HG03159 (cell line): ENCODE measurements around the gene PSMB3.
"Not testable (repeated sequence)": the region's sequence is repeated elsewhere in the genome, so short reads cannot be mapped to it uniquely, and the experiment has no call there.

ENCODE experiments used
- ATAC-seq: cut with Tn5 transposase; IDR thresholded peaks from one replicate; pipeline ENCODE4 v1.9.1; 2021; ENCODE audit warnings: mild to moderate bottlenecking, moderate library complexity; ENCODE audit not compliant: unreplicated experiment

Gene PSMB3

DNA sequence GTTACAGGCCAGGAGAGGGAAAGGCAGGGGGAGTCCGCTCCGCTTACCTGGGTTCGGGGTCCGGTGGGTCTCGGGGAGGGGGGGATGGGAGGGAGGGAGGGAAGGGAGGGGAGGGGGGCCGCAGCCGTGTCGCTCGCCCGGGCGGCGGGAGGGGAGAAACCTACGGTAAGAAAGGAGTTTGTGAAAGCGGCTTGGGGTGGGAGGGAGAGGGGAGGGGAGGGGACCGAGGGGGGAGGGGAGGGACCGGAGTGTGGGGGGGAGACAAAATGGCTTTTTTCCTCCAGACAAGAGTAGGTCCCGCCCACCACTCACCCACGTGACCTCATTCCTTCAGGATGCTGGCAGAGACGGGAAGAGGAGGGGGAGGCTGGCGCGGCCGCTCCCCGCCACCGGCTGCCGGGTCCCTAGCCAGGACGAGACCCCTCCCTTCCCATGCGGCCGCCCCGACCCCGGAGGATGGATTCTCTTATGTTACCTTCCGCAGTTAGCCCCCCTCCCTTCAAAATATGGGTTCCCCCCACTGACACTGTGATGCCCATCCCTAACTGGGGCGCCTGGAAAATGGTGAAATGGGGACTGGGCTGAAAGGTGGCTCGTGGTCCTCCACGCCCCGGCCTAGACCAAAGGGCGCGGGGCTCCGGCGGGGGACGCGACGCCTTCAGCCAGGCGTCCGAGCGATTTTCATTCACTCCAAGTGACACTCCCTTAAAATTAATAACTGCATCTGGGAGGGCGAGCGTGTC lies 4.2 kb upstream of the PSMB3 start, which contains the start of gene PCGF2:
Gene PCGF2 (minus strand): TSS at position 188 of the 743 bp plus-strand sequence. CDS start 7,934 bp downstream, outside the sequence.
- no peak for ATAC-seq

DNA sequence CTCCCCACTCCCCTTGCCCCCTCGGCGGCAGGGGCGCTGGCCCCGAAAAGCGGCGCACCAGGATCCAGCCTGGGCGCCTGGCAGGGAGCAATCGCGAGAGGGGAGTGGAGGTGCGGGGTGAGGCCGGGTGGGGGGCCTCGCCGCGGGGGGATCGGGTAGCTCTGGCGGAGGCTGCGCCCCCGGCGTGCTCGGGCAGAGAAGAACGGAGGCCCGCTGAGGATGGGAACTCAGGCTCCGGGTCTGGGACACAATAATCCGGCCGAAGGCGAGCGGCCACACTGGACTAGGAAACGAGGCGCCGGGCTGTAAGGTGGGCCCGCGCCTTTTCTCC lies 3.7 kb upstream of the PSMB3 start:
- no peak for ATAC-seq

DNA sequence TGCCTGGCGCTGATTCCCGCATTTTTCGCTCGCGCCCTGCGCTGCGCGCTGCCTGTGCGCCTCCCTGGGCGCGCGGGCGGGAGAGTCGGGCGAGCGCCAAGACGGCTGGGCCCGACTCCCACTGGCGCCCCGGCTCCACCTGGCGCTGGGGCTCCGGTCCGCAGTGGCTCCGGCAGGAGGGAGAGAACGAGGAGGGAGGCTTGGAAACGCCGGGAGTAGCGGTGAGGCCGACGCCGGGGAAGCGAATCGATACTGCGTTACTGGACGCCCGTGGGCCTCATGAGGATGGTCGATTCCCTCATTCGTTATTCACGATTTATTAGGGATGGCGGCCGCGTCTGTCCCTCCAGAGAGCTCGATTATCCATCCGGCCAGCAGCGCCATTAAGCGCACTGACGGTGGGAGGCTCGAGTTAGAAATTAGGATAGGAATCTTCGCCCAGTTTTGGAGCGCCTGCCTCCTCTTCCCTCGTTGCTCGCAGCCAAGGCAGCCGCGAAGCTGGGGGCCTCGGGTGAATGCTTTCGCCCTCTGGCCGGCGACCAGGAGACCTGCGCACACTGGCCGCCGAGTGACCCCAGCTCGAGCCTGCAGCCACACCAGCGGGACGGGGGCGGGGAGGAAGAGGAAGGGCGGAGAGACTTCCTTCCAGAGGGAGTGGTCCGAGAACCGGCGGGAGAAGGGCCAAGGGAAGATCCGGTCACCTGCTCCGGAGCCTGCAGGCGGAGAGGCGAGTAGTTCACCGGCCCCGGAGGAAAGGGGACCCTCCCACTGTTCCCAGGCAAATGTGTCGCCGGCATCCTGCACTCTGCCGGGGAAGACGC lies 3.1 kb upstream of the PSMB3 start:
- ATAC-seq, result no peak

DNA sequence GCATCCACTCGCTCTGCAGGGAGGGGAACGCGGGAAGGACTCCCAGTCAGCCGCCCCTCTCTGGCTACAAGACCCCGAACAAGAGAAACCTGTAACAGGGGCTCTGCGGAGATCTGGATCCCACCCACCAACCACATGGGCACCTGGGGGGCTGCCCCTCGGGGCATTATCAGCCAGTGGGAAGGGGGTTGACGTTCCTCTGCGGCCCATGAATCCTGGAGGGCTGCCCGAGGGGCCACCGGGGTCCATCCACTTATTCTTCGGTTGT lies 2.6 kb upstream of the PSMB3 start:
- ATAC-seq, result no peak

DNA sequence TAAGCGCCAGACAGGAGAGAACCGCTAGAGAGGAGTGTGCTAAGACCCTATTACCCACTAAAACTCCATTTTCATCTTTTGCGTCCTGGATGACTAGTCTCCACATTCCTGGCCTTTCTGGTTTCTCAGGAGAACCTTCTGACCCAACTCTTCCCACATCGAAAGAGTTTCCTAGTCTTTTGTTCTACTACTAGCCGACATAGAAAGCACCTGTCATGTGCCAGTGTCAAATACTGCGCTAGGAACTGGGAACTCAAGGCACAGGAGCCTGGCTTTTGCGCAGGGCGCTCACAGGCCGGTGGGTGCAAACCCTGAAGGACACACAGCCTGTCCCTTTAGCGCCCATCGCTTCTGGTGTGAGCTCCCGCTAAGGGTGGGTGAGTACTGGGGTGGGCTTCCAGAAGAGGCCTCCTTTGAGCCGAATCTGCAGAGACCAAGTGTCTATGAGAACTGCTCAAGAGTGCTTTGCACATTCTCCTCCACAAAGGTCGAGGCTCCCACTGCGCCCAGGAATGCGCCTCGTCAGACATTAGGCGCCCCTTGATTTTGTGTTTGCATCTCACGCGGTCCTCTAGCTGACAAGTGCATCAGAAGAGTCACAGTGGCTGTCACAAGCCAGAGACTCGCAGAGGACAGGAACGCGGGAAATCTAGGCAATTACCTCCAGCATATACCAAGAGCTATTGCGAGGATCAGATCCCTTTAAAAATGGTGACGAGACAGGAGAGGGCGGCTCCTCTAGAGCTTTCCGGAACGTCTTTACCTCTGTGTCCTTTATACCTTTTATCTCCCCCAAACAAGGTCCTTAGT lies 2.0 kb upstream of the PSMB3 start:
- ATAC-seq, result no peak

DNA sequence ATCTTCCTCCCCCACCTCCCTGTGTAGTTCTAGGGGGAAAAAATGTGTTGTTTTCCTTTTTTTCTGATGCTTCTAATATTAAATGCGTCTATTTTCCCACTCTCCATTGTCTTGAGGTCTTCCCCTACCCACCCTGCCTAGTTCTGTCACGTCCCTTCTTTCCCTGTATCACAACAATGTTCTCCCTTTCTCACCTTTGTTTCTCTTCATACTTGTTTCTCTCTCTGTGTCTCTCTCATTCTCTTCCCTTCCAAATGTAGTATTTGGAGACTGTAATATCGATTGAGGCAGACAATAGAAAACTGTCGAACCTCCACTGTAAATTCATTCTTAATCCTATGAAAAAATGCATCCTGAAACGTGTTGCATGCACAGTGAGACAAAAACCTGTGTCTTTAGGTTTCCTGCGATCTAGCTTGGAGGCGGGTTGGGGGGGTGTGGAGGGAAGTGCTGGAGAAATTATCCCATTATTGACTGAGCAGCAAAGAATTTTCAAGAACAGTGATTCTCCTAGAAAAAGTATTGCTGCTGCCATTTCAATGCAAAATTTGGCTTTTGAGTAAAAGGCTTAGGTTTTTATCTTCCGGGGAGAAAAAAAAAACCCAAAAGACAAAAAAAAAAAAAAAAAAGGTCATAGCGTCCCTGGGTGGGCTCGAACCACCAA lies 1.3 kb upstream of the PSMB3 start:
- no peak for ATAC-seq

DNA sequence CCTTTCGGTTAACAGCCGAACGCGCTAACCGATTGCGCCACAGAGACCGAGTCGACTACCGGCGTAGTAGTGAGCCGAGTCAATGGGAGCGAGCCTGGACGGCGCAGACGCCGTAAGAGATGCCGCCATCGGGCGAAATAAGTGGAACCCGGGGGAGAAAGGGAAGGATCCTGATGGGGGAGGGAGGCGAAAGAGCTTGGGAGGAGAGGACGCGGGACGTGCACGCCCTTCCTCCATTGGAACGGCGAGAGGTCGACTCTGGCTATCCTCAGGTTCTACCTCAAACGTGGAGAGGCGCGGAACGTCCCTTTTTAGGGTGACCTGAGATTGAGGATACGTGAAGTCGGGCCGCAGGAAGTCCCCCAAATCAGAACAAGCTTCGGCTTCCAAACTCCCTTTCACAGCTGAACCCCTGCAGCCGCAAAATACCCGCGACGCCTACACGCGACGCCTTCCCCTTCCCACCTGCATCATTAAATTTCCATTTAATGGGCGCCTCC lies 683 bp upstream of the PSMB3 start:
- no peak for ATAC-seq

DNA sequence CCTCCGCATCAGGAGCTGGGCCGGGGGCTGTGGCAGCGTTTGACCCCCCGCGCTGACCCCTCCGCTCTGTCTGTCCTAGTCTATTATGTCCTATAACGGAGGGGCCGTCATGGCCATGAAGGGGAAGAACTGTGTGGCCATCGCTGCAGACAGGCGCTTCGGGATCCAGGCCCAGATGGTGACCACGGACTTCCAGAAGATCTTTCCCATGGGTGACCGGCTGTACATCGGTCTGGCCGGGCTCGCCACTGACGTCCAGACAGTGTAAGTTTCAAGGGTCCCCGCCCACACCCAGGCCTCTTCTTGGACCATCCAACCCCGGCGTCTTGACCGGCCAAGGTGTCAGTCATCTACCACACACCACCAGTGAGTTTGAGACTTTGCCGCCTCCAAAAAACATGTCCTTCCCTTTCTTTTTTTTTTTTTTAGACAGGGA lies 548 bp downstream of the PSMB3 start:
- ATAC-seq, result no peak

DNA sequence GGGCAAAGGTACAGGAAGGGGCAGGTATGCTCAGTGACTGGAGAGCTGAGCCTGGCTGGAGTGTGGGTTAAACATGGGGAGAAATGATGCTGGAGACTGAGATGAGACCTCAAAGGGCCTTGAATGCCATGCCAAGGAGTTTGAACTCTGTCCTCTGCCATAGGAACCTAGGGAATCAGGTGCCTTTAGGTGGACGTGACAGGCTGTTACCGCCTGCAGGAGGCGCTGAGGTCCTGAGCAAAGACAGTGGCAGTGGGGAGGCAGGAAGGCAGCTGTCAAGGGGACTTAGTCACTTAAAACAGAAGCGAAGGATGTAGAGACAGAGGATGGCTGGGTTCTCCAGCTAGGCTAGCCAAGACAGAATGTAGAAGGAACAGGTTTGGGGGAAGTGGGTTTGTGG lies 9.1 kb downstream of the PSMB3 start:
- no peak for ATAC-seq

DNA sequence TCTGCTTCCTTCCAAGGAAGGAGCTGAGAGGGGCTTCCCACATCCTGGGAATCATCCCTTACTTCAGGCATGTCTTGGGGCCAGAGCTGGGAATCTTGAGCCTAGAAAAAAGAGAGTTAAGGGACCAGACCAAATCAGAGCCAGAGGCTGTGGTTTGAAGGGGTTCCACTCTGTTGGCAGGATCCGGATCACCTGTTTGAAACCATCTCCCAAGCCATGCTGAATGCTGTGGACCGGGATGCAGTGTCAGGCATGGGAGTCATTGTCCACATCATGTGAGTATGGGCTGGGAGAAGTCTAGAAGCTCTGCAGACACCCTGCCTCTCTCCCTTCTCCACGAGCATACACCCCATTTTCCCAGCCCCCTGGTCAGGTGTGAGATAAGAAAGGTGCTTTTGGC lies 9.7 kb downstream of the PSMB3 start:
- ATAC-seq, result no peak

DNA sequence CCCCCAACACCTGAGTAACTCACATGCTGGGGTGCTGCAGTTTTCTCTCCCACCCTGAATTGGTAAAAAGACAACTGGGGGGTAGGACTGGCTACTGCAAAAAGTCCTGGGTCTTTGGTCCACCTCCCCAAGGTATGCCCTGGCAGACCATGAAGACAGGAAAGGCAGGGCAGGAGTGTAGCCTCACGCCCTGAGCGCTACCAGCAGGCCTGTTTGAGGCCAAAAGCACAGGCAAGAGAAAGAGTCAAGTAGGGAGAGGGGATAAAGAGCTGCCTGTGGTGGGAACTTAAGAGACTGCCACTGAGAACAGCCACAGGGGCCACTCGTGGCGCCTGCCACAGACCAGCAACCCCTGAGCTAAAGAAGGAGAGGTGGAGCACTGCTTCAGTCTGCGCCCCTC lies 13.8 kb downstream of the PSMB3 start:
- ATAC-seq, result no peak

DNA sequence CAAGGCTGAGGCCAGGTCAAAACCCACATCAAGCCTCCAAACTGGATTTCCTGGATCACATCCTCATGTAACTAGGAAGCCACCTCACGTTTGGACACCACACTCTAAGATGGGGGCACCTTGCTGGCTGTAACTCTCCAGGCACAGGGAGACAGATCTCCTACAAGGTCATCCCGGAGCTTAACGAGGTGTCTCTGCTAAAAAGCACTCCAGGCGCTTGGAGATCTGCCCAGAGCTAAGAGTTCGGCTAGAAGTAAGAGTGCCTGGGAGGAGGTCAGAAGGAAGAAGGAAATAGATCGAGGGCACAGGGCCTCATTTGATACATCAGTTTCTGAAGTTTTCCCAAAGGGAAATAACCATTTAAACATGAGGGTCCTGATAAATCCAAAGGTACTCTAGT lies 15.9 kb downstream of the PSMB3 start:
- no peak for ATAC-seq

DNA sequence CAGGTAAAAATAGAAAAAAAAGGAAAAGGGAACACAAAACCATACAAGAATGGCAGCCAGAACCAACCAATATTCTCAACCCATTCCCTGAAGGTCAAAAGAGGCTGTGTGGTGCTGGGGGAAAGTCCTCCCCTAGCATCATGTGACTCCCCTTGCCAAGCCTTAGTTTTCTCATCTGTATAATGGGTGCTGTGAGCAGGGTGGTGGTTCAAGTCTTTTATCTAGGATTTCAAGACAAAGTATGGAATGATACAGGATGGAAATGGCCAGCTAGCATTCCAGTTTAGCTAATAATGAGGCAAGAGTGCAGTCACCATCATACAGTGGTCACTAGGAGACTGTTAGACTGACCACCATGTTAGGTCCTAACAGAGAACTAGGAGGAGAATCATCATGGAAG lies 20.7 kb downstream of the PSMB3 start:
- ATAC-seq, result no peak

DNA sequence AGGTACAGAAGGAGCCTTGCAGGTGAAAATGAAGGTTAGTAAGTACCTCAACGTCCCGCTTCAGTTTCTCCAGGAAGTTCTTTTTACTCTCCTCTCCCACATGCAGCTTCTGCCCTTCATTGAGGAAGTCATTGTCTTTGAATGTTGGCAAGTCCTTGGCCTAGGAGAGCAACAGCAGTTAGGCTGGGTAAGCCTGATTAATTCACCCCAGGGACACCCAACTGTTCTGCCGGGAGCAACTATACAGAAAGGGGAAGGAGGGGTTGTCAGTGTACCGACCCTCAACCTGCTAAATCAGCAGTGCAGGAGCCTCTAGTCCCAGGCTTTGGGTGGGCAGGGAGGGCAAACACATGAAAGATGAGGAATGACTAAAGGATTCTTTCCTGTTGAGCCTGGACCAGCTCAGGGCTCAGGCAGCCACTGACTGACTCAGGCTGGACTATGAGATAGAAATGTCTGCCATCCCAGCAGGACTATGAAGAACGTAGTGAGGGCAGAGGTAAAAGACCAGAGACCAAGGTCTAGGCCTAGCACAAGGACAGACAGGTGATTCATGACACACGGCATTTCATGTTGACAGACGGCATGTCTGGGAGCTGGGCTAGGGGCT lies 25.2 kb downstream of the PSMB3 start:
- no peak for ATAC-seq

DNA sequence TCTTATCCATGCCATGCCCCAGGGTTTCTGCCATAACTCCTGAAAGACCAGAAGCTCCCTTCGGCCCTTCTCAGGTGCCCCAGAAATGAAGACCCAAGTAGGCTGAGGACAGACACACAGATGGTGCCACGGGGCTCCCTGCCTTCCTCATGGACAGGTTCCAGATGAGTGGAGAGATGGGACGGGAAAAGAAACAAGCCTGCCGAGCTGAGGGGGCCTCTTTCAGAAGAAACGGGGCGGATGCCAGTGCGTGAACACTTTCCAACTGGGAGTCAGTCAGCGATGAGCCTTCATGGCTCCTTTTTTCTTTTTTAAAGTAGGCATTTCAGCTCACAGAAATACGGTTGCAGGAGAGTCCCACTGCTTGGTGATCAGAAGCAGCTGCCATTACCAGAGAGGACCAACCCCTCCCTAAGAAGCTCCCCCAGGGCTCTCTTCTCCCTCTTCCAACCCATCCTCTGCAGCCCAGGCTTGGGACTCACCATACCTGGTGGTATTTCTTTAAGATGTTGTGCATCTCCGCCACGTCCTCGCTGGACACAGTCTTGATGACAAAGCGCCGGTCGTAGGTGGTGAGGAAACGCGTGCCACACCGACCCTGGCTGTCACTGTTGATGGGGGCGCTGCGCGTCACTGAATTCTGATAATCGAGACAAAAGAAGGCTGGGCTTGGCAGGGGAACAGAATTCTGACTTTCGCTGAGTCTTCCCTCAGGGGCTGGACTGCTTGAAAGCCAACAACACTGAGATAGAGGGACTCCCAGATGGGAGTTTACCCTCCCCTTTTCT lies 27.6 kb downstream of the PSMB3 start:
- ATAC-seq, result no peak

DNA sequence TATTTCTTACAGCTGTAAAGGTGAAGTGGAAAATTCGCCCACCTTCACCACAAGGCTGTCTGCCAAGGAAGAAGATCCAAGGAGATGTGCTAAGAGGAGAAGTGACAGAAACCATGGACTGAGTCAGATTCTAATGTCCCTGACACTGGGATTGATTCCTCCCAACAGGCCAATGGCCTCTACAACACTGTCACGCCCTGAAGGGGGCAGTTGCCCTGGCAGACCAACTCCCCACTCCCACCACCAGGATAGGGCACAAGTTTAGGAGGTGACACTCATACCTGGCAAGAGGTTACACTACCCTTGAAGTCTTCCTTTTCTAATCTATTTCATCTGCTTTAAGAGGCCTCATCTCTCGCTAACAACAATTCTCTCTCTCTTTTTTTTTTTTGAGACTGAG lies 30.7 kb downstream of the PSMB3 start:
- no peak for ATAC-seq

DNA sequence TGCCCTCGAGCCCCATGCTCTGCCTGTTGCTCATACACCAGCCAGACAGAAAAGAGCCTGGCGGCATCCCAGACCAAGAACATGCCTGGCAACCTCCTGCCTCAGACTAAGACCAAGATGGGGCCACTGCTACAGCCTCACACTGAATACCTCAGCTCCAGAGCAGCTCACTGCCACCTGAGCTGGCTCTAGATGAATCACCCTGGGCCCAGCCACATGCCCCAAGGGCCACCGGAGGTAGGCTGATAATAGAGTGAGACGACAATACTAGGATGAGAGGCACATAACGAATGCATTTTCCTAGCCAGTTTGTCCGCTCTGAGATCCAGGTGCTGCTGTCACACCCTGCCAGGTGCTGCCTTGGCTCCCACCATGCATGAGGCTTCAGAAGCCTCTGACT lies 33.8 kb downstream of the PSMB3 start:
- no peak for ATAC-seq

DNA sequence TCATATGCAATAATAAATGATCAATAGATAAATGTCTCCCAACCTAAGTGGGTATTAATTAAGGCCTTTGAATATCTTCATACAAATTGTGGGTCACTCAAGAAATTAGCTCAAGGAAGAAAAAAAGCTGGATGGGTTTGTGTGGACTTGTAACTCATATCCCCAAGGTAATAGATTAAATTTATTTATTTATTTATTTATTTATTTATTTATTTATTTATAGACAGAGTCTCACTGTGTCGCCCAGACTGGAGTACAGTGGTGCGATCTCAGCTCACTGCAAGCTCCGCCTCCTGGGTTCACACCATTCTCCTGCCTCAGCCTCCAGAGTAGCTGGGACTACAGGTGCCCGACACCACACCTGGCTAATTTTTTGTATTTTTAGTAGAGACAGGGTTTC lies 35.5 kb downstream of the PSMB3 start:
- ATAC-seq, result not testable (repeated sequence)

DNA sequence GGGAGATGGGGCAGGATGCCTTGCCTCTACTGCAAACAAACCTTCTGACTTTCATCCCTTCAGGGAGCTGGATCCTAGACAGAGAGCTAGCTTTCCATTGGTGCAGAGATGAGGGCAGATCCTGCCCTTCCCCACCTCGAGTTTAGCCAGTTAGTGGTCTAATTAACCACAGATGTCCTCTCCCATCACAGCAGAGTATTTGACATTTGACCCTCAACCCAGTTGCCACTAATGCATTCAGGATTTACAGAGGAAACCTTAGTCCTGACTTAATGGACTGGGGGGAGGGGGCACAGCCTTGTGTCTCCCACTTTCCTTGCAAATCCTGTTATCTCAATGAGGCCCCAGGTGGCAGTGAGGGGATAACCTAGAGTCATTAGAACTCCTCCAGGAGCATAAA lies 36.6 kb downstream of the PSMB3 start:
- ATAC-seq, result no peak

DNA sequence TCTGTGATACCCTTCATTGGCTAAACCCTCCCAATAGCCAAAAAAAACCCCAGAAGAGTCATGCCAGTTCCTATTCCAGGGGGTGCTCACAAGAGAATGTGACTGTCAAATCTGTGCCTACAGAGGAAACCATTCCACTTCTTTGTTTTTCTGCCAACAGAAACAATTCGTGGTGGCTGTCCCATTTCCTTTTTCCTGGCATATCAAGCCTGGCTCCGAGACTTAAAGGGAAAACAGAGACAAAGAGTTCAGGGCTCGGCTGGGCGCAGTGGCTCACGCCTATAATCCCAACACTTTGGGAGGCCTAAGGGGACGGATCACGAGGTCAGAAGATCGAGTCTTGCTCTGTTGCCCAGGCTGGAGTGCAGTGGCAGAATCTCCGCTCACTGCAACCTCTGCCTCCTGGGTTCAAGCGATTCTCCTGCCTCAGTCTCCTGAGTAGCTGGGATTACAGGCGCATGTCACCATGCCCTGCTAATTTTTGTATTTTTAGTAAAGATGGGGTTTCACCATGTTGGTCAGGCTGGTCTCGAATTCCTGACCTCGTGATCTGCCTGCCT lies 37.7 kb downstream of the PSMB3 start:
- ATAC-seq, result not testable (repeated sequence)
